Uterus (tissue), 4 donors: ENCODE measurements around the gene RBM12. TPM values are rescaled to one million over a fixed set of nuclear protein-coding genes. Genes with fewer than 3 reads are reported as not detected.

Experiments
- DNase-seq, 2 donors: peaks; one replicate each; pipeline ENCODE4 v3.0.0-alpha.2; 2019 to 2020
- H3K27ac ChIP-seq, 2 donors: fragments of 200-600 bp; sonication (generic); 1 replicate in 1 of 2; 2 replicates in 1 of 2; pipeline ENCODE4 v1.5.1; 2016 to 2018
- H3K27me3 ChIP-seq, 2 donors: fragments of 200-600 bp; sonication (generic); one replicate each; pipeline ENCODE4 v1.5.1; 2018 to 2019; ENCODE audit warnings: control low read depth in 1 of 2
- H3K36me3 ChIP-seq, 2 donors: fragments of 200-600 bp; sonication (generic); one replicate each; pipeline ENCODE4 v1.5.1; 2019; ENCODE audit warnings: control low read depth in 1 of 2
- H3K4me1 ChIP-seq, 2 donors: fragments of 200-600 bp; sonication (generic); one replicate each; pipeline ENCODE4 v1.5.1; 2018 to 2019; ENCODE audit warnings: control low read depth in 1 of 2
- H3K4me3 ChIP-seq, 2 donors: fragments of 200-600 bp; sonication (generic); 1 replicate in 1 of 2; 2 replicates in 1 of 2; pipeline ENCODE4 v1.5.1; 2018 to 2019; ENCODE audit warnings: mild to moderate bottlenecking in 1 of 2
- H3K9me3 ChIP-seq, 2 donors: fragments of 200-600 bp; sonication (generic); one replicate each; pipeline ENCODE4 v1.5.1; 2019; ENCODE audit warnings: control low read depth in 1 of 2
- CTCF ChIP-seq, 4 experiments: fragments of 200-600 bp in 2 of 4; fragments of 450-650 bp in 2 of 4; sonication (generic) in 2 of 4; IDR thresholded peaks; one replicate each; pipeline ENCODE4 v1.5.1; 2016 to 2019; ENCODE audit warnings: antibody characterized with exemption in 4 of 4, mild to moderate bottlenecking in 2 of 4, moderate library complexity in 1 of 4
- POLR2A ChIP-seq, 2 donors: fragments of 450-650 bp; IDR thresholded peaks; one replicate each; pipeline ENCODE4 v1.6.1; 2016; ENCODE audit warnings: antibody characterized with exemption in 2 of 2, mild to moderate bottlenecking in 1 of 2, moderate library complexity in 1 of 2
- intact Hi-C: fragments of 100-400 bp; cut with DNase I; formaldehyde crosslinking; loops from one replicate; pipeline ENCODE4 v1.15.1; 2023; ENCODE audit warnings: low total_unique reads
- total RNA-seq, 4 donors: library from RNA; depleted of rRNA in 3 of 4; stranded (reverse); fragments of >200 nt in 3 of 4; gene quantifications; one replicate each; pipeline versions ENCODE4 v1.1.0 to v1.2.4, GENCODE V29; 2014 to 2023
- donor health status: DM: yes; HTN: yes; CAD: no.

RBM12 gene
- total RNA-seq, 4 donors from 2014 or later: 9.5 to 105 (median 54.4) TPM

- intact Hi-C loops: no loop called here
- Histone ChIP-seq H3K4me1 (no peaks in the 10 kb centered on the region), H3K4me3 (no peak overlapping the region), H3K27ac (no peak overlapping the region), H3K36me3 (no peaks in the 10 kb centered on the region), H3K9me3 (no peaks in the 10 kb centered on the region), H3K27me3 (no peaks in the 10 kb centered on the region)
- DNase-seq: no peak
- TF ChIP-seq POLR2A (IDR thresholded peaks at IDR 0.05) (no peak), CTCF (IDR thresholded peaks at IDR 0.05) (no peak)
Measured at GRCh38 chr20:35674921-35675320, 10.2 kb upstream of the RBM12 start.

- no peaks in the 10 kb centered on the region for H3K36me3 ChIP-seq
- no peaks in the 10 kb centered on the region for H3K9me3 ChIP-seq
- intact Hi-C loops: no loop called here
- no peaks in the 10 kb centered on the region for H3K27me3 ChIP-seq
- no peak overlapping the region for H3K4me3 ChIP-seq
- TF ChIP-seq CTCF (IDR thresholded peaks at IDR 0.05) (no peak), POLR2A (IDR thresholded peaks at IDR 0.05) (no peak)
- no peaks in the 10 kb centered on the region for H3K4me1 ChIP-seq
- DNase-seq: no peak
- no peak overlapping the region for H3K27ac ChIP-seq
Measured at GRCh38 chr20:35673884-35674283, 9.2 kb upstream of the RBM12 start.

GRCh38 chr20:35669681-35670080 lies 5.0 kb upstream of the RBM12 start:
- DNase-seq: no peak
- Histone ChIP-seq H3K4me3 (no peak overlapping the region), H3K27ac (no peak overlapping the region), H3K36me3 (no peaks in the 10 kb centered on the region), H3K4me1 (no peaks in the 10 kb centered on the region), H3K9me3 (no peaks in the 10 kb centered on the region), H3K27me3 (no peaks in the 10 kb centered on the region)
- intact Hi-C loops: no loop called here
- TF ChIP-seq CTCF (IDR thresholded peaks at IDR 0.05) (no peak), POLR2A (IDR thresholded peaks at IDR 0.05) (no peak)

- intact Hi-C loops: no loop called here
- Histone ChIP-seq H3K4me3 (no peak overlapping the region), H3K27ac (no peak overlapping the region), H3K36me3 (no peaks in the 10 kb centered on the region), H3K4me1 (no peaks in the 10 kb centered on the region), H3K9me3 (no peaks in the 10 kb centered on the region), H3K27me3 (no peaks in the 10 kb centered on the region)
- DNase-seq: no peak
- no peak for TF ChIP-seq POLR2A (IDR thresholded peaks at IDR 0.05)
- TF ChIP-seq CTCF (IDR thresholded peaks at IDR 0.05): no peak
Measured at GRCh38 chr20:35669221-35669620, 4.5 kb upstream of the RBM12 start.

- Histone ChIP-seq H3K27ac (peak overlapping the region in 1 of 2 donors; percentile 96), H3K27me3 (no peaks in the 10 kb centered on the region), H3K9me3 (no peaks in the 10 kb centered on the region), H3K4me3 (no peak overlapping the region), H3K4me1 (peaks cover 0 to 2% of the 10 kb centered on the region in 2 donors), H3K36me3 (no peaks in the 10 kb centered on the region)
- no peak for TF ChIP-seq CTCF (IDR thresholded peaks at IDR 0.05)
- TF ChIP-seq POLR2A (IDR thresholded peaks at IDR 0.05): no peak
- no peak for DNase-seq
- intact Hi-C loops: no loop called here
Measured at GRCh38 chr20:35665949-35666288, 1.2 kb upstream of the RBM12 start.
